Body of pancreas (tissue), 4 donors: ENCODE results near the gene ZNF282. TPM values are rescaled to one million over a fixed set of nuclear protein-coding genes. Genes with fewer than 3 reads are reported as not detected.

Source experiments
- ATAC-seq: fragments of 150-250 bp; one replicate; pipeline ENCODE4 v1.9.1; 2016
- DNase-seq, 4 donors: peaks; one replicate each; pipeline ENCODE4 v3.0.0-alpha.2; 2019
- H3K27ac ChIP-seq, 4 donors: fragments of 200-600 bp; sonication (generic); 1 replicate in 3 of 4; 2 replicates in 1 of 4; pipeline versions ENCODE4 v1.5.1 to v1.6.1; 2016 to 2019; ENCODE audit warnings: mild to moderate bottlenecking in 1 of 4, mixed read lengths in 1 of 4, moderate library complexity in 1 of 4
- H3K27me3 ChIP-seq, 2 donors: fragments of 200-600 bp; sonication (generic); one replicate each; pipeline ENCODE4 v1.6.0; 2016; ENCODE audit warnings: mild to moderate bottlenecking in 1 of 2
- H3K36me3 ChIP-seq, 2 donors: fragments of 200-600 bp; sonication (generic); replicated peaks in 1 of 2; 2 replicates each; pipeline ENCODE4 v1.5.1; 2016; ENCODE audit warnings: low read depth in 2 of 2; ENCODE audit not compliant: insufficient read depth in 1 of 2
- H3K4me1 ChIP-seq: fragments of 200-600 bp; sonication (generic); one replicate; pipeline ENCODE4 v1.6.0; 2016
- H3K4me3 ChIP-seq, 2 donors: fragments of 200-600 bp; sonication (generic); 1 replicate in 1 of 2; 2 replicates in 1 of 2; pipeline ENCODE4 v1.5.1; 2016 to 2019
- H3K9me3 ChIP-seq, 3 donors: fragments of 200-600 bp; sonication (generic); 1 replicate in 2 of 3; 2 replicates in 1 of 3; pipeline ENCODE4 v1.5.1; 2016
- CTCF ChIP-seq, 7 experiments: fragments of 450-650 bp in 4 of 7; fragments of 200-600 bp in 3 of 7; sonication (generic) in 3 of 7; IDR thresholded peaks; one replicate each; pipeline ENCODE4 v1.5.1; 2016 to 2019; ENCODE audit warnings: antibody characterized with exemption in 7 of 7
- POLR2A ChIP-seq, 3 donors: fragments of 450-650 bp; IDR thresholded peaks; one replicate each; pipeline ENCODE4 v1.6.1; 2016; ENCODE audit warnings: antibody characterized with exemption in 3 of 3, mild to moderate bottlenecking in 2 of 3
- WGBS, 2 donors: methylation state at CpG; one replicate each; pipeline ENCODE4 v1.1.5; 2017; 5-methylcytosine and 5-hydroxymethylcytosine counted together
- intact Hi-C: fragments of 100-400 bp; cut with DNase I; formaldehyde crosslinking; loops from one replicate; pipeline ENCODE4 v1.15.1; 2023
- total RNA-seq, 2 donors: library from RNA; depleted of rRNA; stranded (reverse); fragments of >200 nt; gene quantifications; one replicate each; pipeline ENCODE4 v1.1.0, GENCODE V29; 2016

ZNF282 gene
- total RNA-seq, 2 donors from 2014 or later: 12.7 to 28.0 TPM

- Histone ChIP-seq H3K4me1 (peaks cover 12% of the 10 kb centered on the region), H3K36me3 (peaks cover 0 to 21% of the 10 kb centered on the region in 2 donors), H3K9me3 (no peaks in the 10 kb centered on the region), H3K27me3 (no peaks in the 10 kb centered on the region), H3K27ac (no peak overlapping the region), H3K4me3 (no peak overlapping the region)
- 88 to 91% methylated on average over 2 of the region's 2 CpGs for WGBS, 2 donors
- intact Hi-C loops: no loop called here
- no peak for DNase-seq
- TF ChIP-seq POLR2A (IDR thresholded peaks at IDR 0.05) (no peak), CTCF (IDR thresholded peaks at IDR 0.05) (no peak)
- no peak for ATAC-seq
These were observed 61.8 kb downstream of the ZNF282 start for GRCh38 chr7:149257146-149257545.

GRCh38 chr7:149261316-149261828 is 66.0 kb downstream of the ZNF282 start:
- H3K27ac ChIP-seq: peak overlapping the region; percentile 18 to 88 (median 80)
- ATAC-seq (no peak), DNase-seq (no peak)
- 4 to 9% methylated on average over 14 to 16 of the region's 16 CpGs for WGBS, 2 donors
- H3K4me3 ChIP-seq: peak overlapping the region in 1 of 2 donors; percentile 22
- no peaks in the 10 kb centered on the region for H3K27me3 ChIP-seq
- no peak for TF ChIP-seq CTCF (IDR thresholded peaks at IDR 0.05)
- peaks cover 21% of the 10 kb centered on the region for H3K4me1 ChIP-seq
- H3K9me3 ChIP-seq: no peaks in the 10 kb centered on the region
- intact Hi-C loops: no loop called here
- no peaks in the 10 kb centered on the region for H3K36me3 ChIP-seq

- peak; percentile 92 for ATAC-seq
- intact Hi-C loops: no loop called here
- peak within 1 kb of the TSS; percentile 18 to 88 (median 80) for H3K27ac ChIP-seq
- peak; percentile 85 to 91 (median 88) for DNase-seq
- H3K9me3 ChIP-seq: no peaks in the 10 kb centered on the region
- peak within 1 kb of the TSS in 1 of 2 donors; percentile 22 for H3K4me3 ChIP-seq
- H3K27me3 ChIP-seq: no peaks in the 10 kb centered on the region
- H3K36me3 ChIP-seq: peaks cover 0 to 5% of the 10 kb centered on the region in 2 donors
- 3% methylated on average over 114 of the region's 115 CpGs; no CpG with 5 or more reads in 1 of the 2 donors for WGBS, 2 donors
- H3K4me1 ChIP-seq: peaks cover 21% of the 10 kb centered on the region
- peak; percentile 38 to 62 (median 61) for TF ChIP-seq POLR2A (IDR thresholded peaks at IDR 0.05)
- peak; percentile 49 to 96 (median 87) for TF ChIP-seq CTCF (IDR thresholded peaks at IDR 0.05)
These were observed 66.7 kb downstream of the ZNF282 start, which contains the start of gene ZNF783 for GRCh38 chr7:149261829-149262617. ZNF783 (plus strand) TSS chr7:149262196; CDS start chr7:149262334, 138 bp downstream.

- H3K4me1 ChIP-seq: peaks cover 14% of the 10 kb centered on the region
- no peak overlapping the region for H3K27ac ChIP-seq
- no peak overlapping the region for H3K4me3 ChIP-seq
- DNase-seq: no peak
- 92 to 94% methylated on average over 18 to 21 of the region's 21 CpGs for WGBS, 2 donors
- intact Hi-C loops: no loop called here
- H3K27me3 ChIP-seq: no peaks in the 10 kb centered on the region
- TF ChIP-seq CTCF (IDR thresholded peaks at IDR 0.05) (no peak), POLR2A (IDR thresholded peaks at IDR 0.05) (no peak)
- peaks cover 0 to 13% of the 10 kb centered on the region in 2 donors for H3K36me3 ChIP-seq
- no peak for ATAC-seq
- no peaks in the 10 kb centered on the region for H3K9me3 ChIP-seq
These were observed 71.1 kb downstream of the ZNF282 start for GRCh38 chr7:149266451-149266850.
